CD14-positive monocyte (primary cell): Measurements from ENCODE around the gene ARHGEF16. TPM values are rescaled to one million over a fixed set of nuclear protein-coding genes. Genes with fewer than 3 reads are reported as not detected.

ENCODE experiments used
- DNase-seq, 3 donors: peaks; one replicate each; pipeline ENCODE4 v3.0.0-alpha.2; 2011 to 2022
- H2AFZ ChIP-seq: 2 replicates; pipeline ENCODE4 v1.6.0; 2012; ENCODE audit warnings: mild to moderate bottlenecking, low read depth, low read length, inconsistent platforms; ENCODE audit not compliant: insufficient read depth, poor library complexity, severe bottlenecking
- H3K27ac ChIP-seq, 2 donors: 1 replicate in 1 of 2; 2 replicates in 1 of 2; pipeline ENCODE4 v1.5.1; 2012 to 2013; ENCODE audit warnings: low read length in 2 of 2, control low read depth in 1 of 2, inconsistent platforms in 1 of 2, low read depth in 1 of 2, mild to moderate bottlenecking in 1 of 2
- H3K27me3 ChIP-seq, 2 donors: one replicate each; pipeline versions ENCODE4 v1.6.0 to v1.6.1; 2011 to 2013; ENCODE audit warnings: low read length in 2 of 2; ENCODE audit not compliant: control insufficient read depth in 2 of 2, insufficient read depth in 2 of 2
- H3K36me3 ChIP-seq, 2 donors: replicated peaks in 1 of 2; 1 replicate in 1 of 2; 2 replicates in 1 of 2; pipeline versions ENCODE4 v1.5.1 to v1.6.1; 2012 to 2013; ENCODE audit warnings: low read length in 2 of 2, control low read depth in 1 of 2, inconsistent platforms in 1 of 2, mild to moderate bottlenecking in 1 of 2; ENCODE audit not compliant: insufficient read depth in 2 of 2, control insufficient read depth in 1 of 2
- H3K4me1 ChIP-seq, 2 donors: 1 replicate in 1 of 2; 2 replicates in 1 of 2; pipeline versions ENCODE4 v1.5.1 to v1.6.1; 2012 to 2013; ENCODE audit warnings: low read length in 2 of 2, control low read depth in 1 of 2, inconsistent platforms in 1 of 2, mild to moderate bottlenecking in 1 of 2, moderate library complexity in 1 of 2; ENCODE audit not compliant: insufficient read depth in 2 of 2, control insufficient read depth in 1 of 2
- H3K4me2 ChIP-seq: replicated peaks from 2 replicates; pipeline ENCODE3; 2012; ENCODE audit warnings: low read length, moderate library complexity, mild to moderate bottlenecking; ENCODE audit not compliant: poor library complexity, severe bottlenecking; ENCODE audit errors: extremely low read depth
- H3K4me3 ChIP-seq, 3 experiments: fragments of 200-600 bp in 1 of 3; sonication (generic) in 1 of 3; replicated peaks in 1 of 3; 1 replicate in 2 of 3; 2 replicates in 1 of 3; pipeline ENCODE4 v1.5.1; 2011 to 2013; ENCODE audit warnings: low read length in 3 of 3, mild to moderate bottlenecking in 3 of 3, control low read depth in 2 of 3, low read depth in 2 of 3, inconsistent platforms in 1 of 3, moderate library complexity in 1 of 3
- H3K79me2 ChIP-seq: 2 replicates; pipeline ENCODE4 v1.6.0; 2012; ENCODE audit warnings: mild to moderate bottlenecking, control low read depth, inconsistent platforms, low read length, moderate library complexity; ENCODE audit not compliant: insufficient read depth
- H3K9ac ChIP-seq: 2 replicates; pipeline ENCODE4 v1.6.0; 2017; ENCODE audit warnings: low read length, mild to moderate bottlenecking; ENCODE audit not compliant: insufficient read depth, poor library complexity, severe bottlenecking
- H3K9me3 ChIP-seq, 2 donors: replicated peaks in 1 of 2; 1 replicate in 1 of 2; 2 replicates in 1 of 2; pipeline versions ENCODE4 v1.5.1 to v1.6.1; 2012 to 2013; ENCODE audit warnings: low read length in 2 of 2, control low read depth in 1 of 2; ENCODE audit not compliant: control insufficient read depth in 1 of 2, insufficient read depth in 1 of 2
- H4K20me1 ChIP-seq: 2 replicates; pipeline ENCODE4 v1.6.0; 2012; ENCODE audit warnings: mild to moderate bottlenecking, low read length, control low read depth, moderate library complexity; ENCODE audit not compliant: insufficient read depth
- H3K27ac Mint-ChIP-seq, 7 donors: one replicate each; pipeline ENCODE4 v1.8.0; 2020; ENCODE audit warnings: mild to moderate bottlenecking in 7 of 7, mixed read lengths in 7 of 7, moderate library complexity in 6 of 7, inconsistent platforms in 2 of 7
- H3K27me3 Mint-ChIP-seq, 3 donors: one replicate each; pipeline ENCODE4 v1.8.0; 2021 to 2022; ENCODE audit warnings: low read depth in 3 of 3, mild to moderate bottlenecking in 3 of 3, mixed read lengths in 3 of 3, moderate library complexity in 3 of 3, inconsistent platforms in 1 of 3
- H3K36me3 Mint-ChIP-seq, 2 donors: one replicate each; pipeline ENCODE4 v1.8.0; 2020; ENCODE audit warnings: mixed read lengths in 2 of 2, inconsistent platforms in 1 of 2, mild to moderate bottlenecking in 1 of 2
- H3K4me1 Mint-ChIP-seq: one replicate; pipeline ENCODE4 v1.8.0; 2020; ENCODE audit warnings: mild to moderate bottlenecking, mixed read lengths
- H3K4me3 Mint-ChIP-seq, 2 donors: one replicate each; pipeline ENCODE4 v1.8.0; 2020; ENCODE audit warnings: mild to moderate bottlenecking in 2 of 2, mixed read lengths in 2 of 2, moderate library complexity in 1 of 2
- H3K9me3 Mint-ChIP-seq, 7 donors: one replicate each; pipeline ENCODE4 v1.8.0; 2020 to 2022; ENCODE audit warnings: mixed read lengths in 7 of 7, mild to moderate bottlenecking in 6 of 7, moderate library complexity in 6 of 7, inconsistent platforms in 2 of 7
- CTCF ChIP-seq: fragments of 200-600 bp; IDR thresholded peaks from one replicate; pipeline ENCODE4 v1.8.0; 2022; ENCODE audit warnings: antibody characterized with exemption, mild to moderate bottlenecking
- WGBS: methylation state at CpG from one replicate; pipeline ENCODE4 v1.1.5; 2013; ENCODE audit warnings: missing lambda C conversion rate; ENCODE audit not compliant: insufficient coverage; 5-methylcytosine and 5-hydroxymethylcytosine counted together
- intact Hi-C, 2 donors: fragments of 100-400 bp; cut with micrococcal nuclease; formaldehyde crosslinking; loops; one replicate each; pipeline versions ENCODE4 v1.15.0 to v1.15.1; 2023
- polyA plus RNA-seq, 3 donors: library from polyadenylated mRNA; depleted of rRNA in 1 of 3; unstranded in 2 of 3; stranded (reverse) in 1 of 3; fragments of 300-500 nt in 2 of 3; fragments of >200 nt in 1 of 3; fragmentation: Illumina TruSeq in 2 of 3; gene quantifications; 1 replicate in 2 of 3; 2 replicates in 1 of 3; pipeline ENCODE4 v1.2.3, GENCODE V29; 2012 to 2021

ARHGEF16 gene
- polyA plus RNA-seq, 3 donors = not detected

GRCh38 chr1:3488432-3488831, 34.0 kb downstream of the ARHGEF16 start:
- Histone ChIP-seq H3K36me3 (no peaks in the 10 kb centered on the region), H3K27ac (no peak overlapping the region), H4K20me1 (no peaks in the 10 kb centered on the region), H3K9ac (no peak overlapping the region), H3K4me1 (peaks cover 0 to 6% of the 10 kb centered on the region in 2 donors), H3K27me3 (no peaks in the 10 kb centered on the region), H3K4me2 (no peak overlapping the region), H3K79me2 (no peaks in the 10 kb centered on the region), H2AFZ (no peak overlapping the region), H3K4me3 (no peak overlapping the region), H3K9me3 (peaks cover 0 to 5% of the 10 kb centered on the region in 2 donors)
- 94% methylated on average over 3 of the region's 4 CpGs for WGBS
- Mint-ChIP-seq H3K27me3 (peaks cover 1 to 4% (median 2%) of the 10 kb centered on the region in 3 donors), H3K9me3 (peaks cover 0 to 15% (median 6%) of the 10 kb centered on the region in 7 donors), H3K36me3 (no peaks in the 10 kb centered on the region), H3K4me1 (peaks cover 4% of the 10 kb centered on the region), H3K4me3 (no peak overlapping the region), H3K27ac (no peak overlapping the region)
- no peak for TF ChIP-seq CTCF
- intact Hi-C loops = loop anchor here in 1 of 2 donors (2.0 kb wide), 1 partner anchor 130 kb away; no protein-coding TSS in a partner anchor
- no peak for DNase-seq

GRCh38 chr1:3490046-3490745, 35.7 kb downstream of the ARHGEF16 start:
- peaks cover 0 to 6% of the 10 kb centered on the region in 2 donors for H3K4me1 ChIP-seq
- H3K36me3 Mint-ChIP-seq = no peaks in the 10 kb centered on the region
- H3K27ac ChIP-seq = no peak overlapping the region
- no peak for DNase-seq
- no peaks in the 10 kb centered on the region for H3K36me3 ChIP-seq
- no peak overlapping the region for H3K4me2 ChIP-seq
- no peak overlapping the region for H3K27ac Mint-ChIP-seq
- peaks cover 0 to 10% (median 5%) of the 10 kb centered on the region in 7 donors for H3K9me3 Mint-ChIP-seq
- peaks cover 4% of the 10 kb centered on the region for H3K4me1 Mint-ChIP-seq
- 97% methylated on average over 11 of the region's 23 CpGs for WGBS
- TF ChIP-seq CTCF = no peak
- no peaks in the 10 kb centered on the region for H3K27me3 ChIP-seq
- H4K20me1 ChIP-seq = no peaks in the 10 kb centered on the region
- H3K27me3 Mint-ChIP-seq = peaks cover 0 to 2% (median 0%) of the 10 kb centered on the region in 3 donors
- H3K4me3 ChIP-seq = no peak overlapping the region
- no peak overlapping the region for H3K4me3 Mint-ChIP-seq
- H3K9me3 ChIP-seq = peaks cover 0 to 5% of the 10 kb centered on the region in 2 donors
- H3K79me2 ChIP-seq = no peaks in the 10 kb centered on the region
- intact Hi-C loops = loop anchor here (2.0 to 10.0 kb wide), 2 partner anchors 129 to 235 kb away; no protein-coding TSS in a partner anchor
- H3K9ac ChIP-seq = no peak overlapping the region
- no peak overlapping the region for H2AFZ ChIP-seq
